PC-3 (cell line): Measurements from ENCODE around the gene BASP1. TPM values are rescaled to one million over a fixed set of nuclear protein-coding genes. Genes with fewer than 3 reads are reported as not detected.
A peak's percentile ranks its signal among the peaks of the same experiment; 100 is the strongest.
"Not testable (repeated sequence)": the region's sequence is repeated elsewhere in the genome, so short reads cannot be mapped to it uniquely, and the experiment has no call there.

Experiments used
- ATAC-seq: fragments of 200-7000 bp; cut with Tn5 transposase; 2 replicates; pipeline ENCODE4 v1.9.1; 2020; ENCODE audit warnings: mild to moderate bottlenecking, moderate library complexity
- BruUV-seq: library from RNA; stranded (reverse); fragments of 400-500 nt; replicated peaks from 2 replicates; lab custom pipeline; 2021; lab: Mats Ljungman, UMichigan
- CTCF ChIA-PET: fragments of 300-600 bp; sonication (Branson Sonifier 250); formaldehyde crosslinking; loops from one replicate; lab custom pipeline; 2022; ENCODE audit warnings: antibody characterized with exemption; lab: Charles Lee
- POLR2A ChIA-PET: fragments of 300-600 bp; sonication (Branson Sonifier 250); formaldehyde crosslinking; loops from one replicate; lab custom pipeline; 2022; ENCODE audit warnings: antibody characterized with exemption; ENCODE audit not compliant: unreplicated experiment; lab: Charles Lee
- DNase-seq: peaks from one replicate; pipeline ENCODE4 v3.0.0-alpha.2; 2015
- H2AFZ ChIP-seq: fragments of 300-600 bp; sonication (generic); 2 replicates; pipeline ENCODE4 v1.6.0; 2016; ENCODE audit warnings: antibody characterized with exemption, low read length
- H3F3A ChIP-seq: fragments of 300-600 bp; sonication (generic); one replicate; pipeline ENCODE4 v1.6.0; 2017; ENCODE audit warnings: antibody characterized with exemption, low read length, control low read depth, mild to moderate bottlenecking; ENCODE audit not compliant: unreplicated experiment
- H3K27ac ChIP-seq: fragments of 300-600 bp; sonication (generic); 2 replicates; pipeline ENCODE4 v1.5.1; 2016; ENCODE audit warnings: mild to moderate bottlenecking, low read length
- H3K27me3 ChIP-seq: fragments of 300-600 bp; sonication (generic); 2 replicates; pipeline ENCODE4 v1.6.1; 2016; ENCODE audit warnings: low read length, mixed read lengths
- H3K36me3 ChIP-seq: fragments of 300-600 bp; sonication (generic); 2 replicates; pipeline ENCODE4 v1.6.1; 2016; ENCODE audit warnings: low read depth, mixed run types, low read length, mixed read lengths
- H3K4me1 ChIP-seq: fragments of 300-600 bp; sonication (generic); 2 replicates; pipeline ENCODE4 v1.5.1; 2016; ENCODE audit warnings: low read length; ENCODE audit not compliant: insufficient read depth
- H3K4me2 ChIP-seq: fragments of 300-600 bp; sonication (generic); 2 replicates; pipeline ENCODE4 v1.6.0; 2016; ENCODE audit warnings: low read length
- H3K4me3 ChIP-seq: fragments of 300-600 bp; sonication (generic); 2 replicates; pipeline ENCODE4 v1.5.1; 2016; ENCODE audit warnings: mild to moderate bottlenecking, low read length, mixed read lengths
- H3K79me2 ChIP-seq: fragments of 300-600 bp; sonication (generic); 2 replicates; pipeline ENCODE4 v1.6.1; 2017; ENCODE audit warnings: low read length, mixed read lengths
- H3K9ac ChIP-seq: fragments of 300-600 bp; sonication (generic); 2 replicates; pipeline ENCODE4 v1.6.0; 2016; ENCODE audit warnings: mild to moderate bottlenecking, low read length
- H3K9me2 ChIP-seq: fragments of 300-600 bp; sonication (generic); replicated peaks from 2 replicates; pipeline ENCODE4 v1.6.1; 2016; ENCODE audit warnings: mixed run types, low read length, mixed read lengths
- H3K9me3 ChIP-seq: fragments of 300-600 bp; sonication (generic); 2 replicates; pipeline ENCODE4 v1.6.1; 2016; ENCODE audit warnings: low read length, mixed read lengths
- H4K20me1 ChIP-seq: fragments of 300-600 bp; sonication (generic); 2 replicates; pipeline ENCODE4 v1.6.1; 2016; ENCODE audit warnings: low read length, mixed read lengths
- EZH2 ChIP-seq: fragments of 300-600 bp; sonication (generic); IDR thresholded peaks from one replicate; pipeline ENCODE4 v1.6.1; 2017; ENCODE audit warnings: antibody characterized with exemption, mild to moderate bottlenecking, low read length; ENCODE audit not compliant: unreplicated experiment
- EZH2phosphoT487 ChIP-seq: fragments of 300-600 bp; sonication (generic); IDR thresholded peaks from 2 replicates; pipeline ENCODE4 v1.6.1; 2018; ENCODE audit warnings: mild to moderate bottlenecking, antibody characterized with exemption, low read length, borderline replicate concordance
- intact Hi-C: fragments of 100-400 bp; cut with micrococcal nuclease; formaldehyde crosslinking; loops from 2 replicates; pipeline ENCODE4 v1.9.0; 2023
- total RNA-seq: library from RNA; depleted of rRNA; stranded (reverse); fragments of >200 nt; gene quantifications from 2 replicates; pipeline ENCODE4 v1.2.3, GENCODE V29; 2014
- TF ChIP-seq, protein P1 (sequence below): fragments of 300-600 bp; sonication (generic); conservative IDR thresholded peaks from 2 replicates; pipeline ENCODE4 v1.5.1; 2017; ENCODE audit warnings: antibody characterized with exemption, low read depth, mild to moderate bottlenecking, low read length

BASP1 gene
- total RNA-seq, 1 experiment from 2014 or later = 169 TPM

DNA sequence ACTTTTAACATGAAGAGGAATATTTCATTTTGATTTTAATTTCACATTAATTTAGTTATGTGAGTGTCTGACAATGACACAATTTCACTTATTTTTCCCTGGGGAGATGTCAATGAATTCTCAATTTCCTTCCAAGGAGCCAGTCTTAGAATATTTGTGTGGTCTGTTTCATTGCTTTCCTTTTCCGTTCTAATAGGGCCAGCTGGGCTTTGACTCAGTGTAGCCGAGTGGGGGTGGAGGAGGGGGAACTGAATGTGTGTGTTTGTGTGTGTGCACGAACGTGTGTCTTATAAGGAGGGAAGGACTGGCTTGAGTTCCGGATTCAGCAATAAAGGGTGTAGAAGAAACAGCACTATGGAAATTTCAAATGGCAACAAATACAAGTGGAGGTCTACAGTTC lies 100.0 kb downstream of the BASP1 start:
- Histone ChIP-seq H4K20me1 (no peaks in the 10 kb centered on the region), H3K27ac (peak overlapping the region; percentile 29), H3K9me3 (no peaks in the 10 kb centered on the region), H2AFZ (no peak overlapping the region), H3K4me1 (peaks cover 41% of the 10 kb centered on the region), H3K79me2 (no peaks in the 10 kb centered on the region), H3K4me2 (peak overlapping the region; percentile 58), H3K36me3 (no peaks in the 10 kb centered on the region), H3K4me3 (peak overlapping the region; percentile 7; the same call in 1 of the 2 replicates), H3F3A (no peaks in the 10 kb centered on the region), H3K27me3 (no peaks in the 10 kb centered on the region), H3K9me2 (no peaks in the 10 kb centered on the region), H3K9ac (no peak overlapping the region)
- TF ChIP-seq, protein P1, sequence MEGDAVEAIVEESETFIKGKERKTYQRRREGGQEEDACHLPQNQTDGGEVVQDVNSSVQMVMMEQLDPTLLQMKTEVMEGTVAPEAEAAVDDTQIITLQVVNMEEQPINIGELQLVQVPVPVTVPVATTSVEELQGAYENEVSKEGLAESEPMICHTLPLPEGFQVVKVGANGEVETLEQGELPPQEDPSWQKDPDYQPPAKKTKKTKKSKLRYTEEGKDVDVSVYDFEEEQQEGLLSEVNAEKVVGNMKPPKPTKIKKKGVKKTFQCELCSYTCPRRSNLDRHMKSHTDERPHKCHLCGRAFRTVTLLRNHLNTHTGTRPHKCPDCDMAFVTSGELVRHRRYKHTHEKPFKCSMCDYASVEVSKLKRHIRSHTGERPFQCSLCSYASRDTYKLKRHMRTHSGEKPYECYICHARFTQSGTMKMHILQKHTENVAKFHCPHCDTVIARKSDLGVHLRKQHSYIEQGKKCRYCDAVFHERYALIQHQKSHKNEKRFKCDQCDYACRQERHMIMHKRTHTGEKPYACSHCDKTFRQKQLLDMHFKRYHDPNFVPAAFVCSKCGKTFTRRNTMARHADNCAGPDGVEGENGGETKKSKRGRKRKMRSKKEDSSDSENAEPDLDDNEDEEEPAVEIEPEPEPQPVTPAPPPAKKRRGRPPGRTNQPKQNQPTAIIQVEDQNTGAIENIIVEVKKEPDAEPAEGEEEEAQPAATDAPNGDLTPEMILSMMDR = no peak
- TF ChIP-seq EZH2phosphoT487 = no peak
- no peak for TF ChIP-seq EZH2
- BruUV-seq = no TSS peak
- intact Hi-C loops = no loop called here
- DNase-seq (no peak), ATAC-seq (no peak)
- POLR2A ChIA-PET = no interaction called here
- CTCF ChIA-PET = no interaction called here

DNA sequence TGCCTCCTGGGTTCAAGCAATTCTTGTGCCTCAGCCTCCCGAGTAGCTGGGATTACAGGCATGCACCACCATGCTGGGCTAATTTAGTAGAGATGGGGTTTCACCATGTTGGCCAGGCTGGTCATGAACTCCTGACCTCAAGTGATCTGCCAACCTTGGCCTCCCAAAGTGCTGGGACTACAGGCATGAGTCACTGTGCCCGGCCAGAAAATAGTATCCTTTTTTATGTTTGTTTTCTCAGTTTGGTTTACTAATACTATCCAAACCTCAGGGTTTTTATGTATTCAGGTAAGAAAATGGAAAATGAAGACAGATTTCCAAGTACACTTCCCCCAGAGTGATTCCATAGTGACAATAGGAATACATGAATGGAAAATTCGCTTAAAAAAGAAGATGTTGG lies 101.7 kb downstream of the BASP1 start:
- DNase-seq = peak; percentile 27
- ATAC-seq = peak; percentile 52
- H3K9me2 ChIP-seq, H3K36me3 ChIP-seq, H3K79me2 ChIP-seq, POLR2A ChIA-PET, H3K4me3 ChIP-seq, BruUV-seq, H3K27me3 ChIP-seq, H4K20me1 ChIP-seq, H3K27ac ChIP-seq, H3K9ac ChIP-seq, intact Hi-C loops, H2AFZ ChIP-seq, CTCF ChIA-PET, H3K9me3 ChIP-seq, H3F3A ChIP-seq: not testable (repeated sequence)
- H3K4me1 ChIP-seq = peaks cover 41% of the 10 kb centered on the region
- peak overlapping the region; percentile 8; the same call in 1 of the 2 replicates for H3K4me2 ChIP-seq

DNA sequence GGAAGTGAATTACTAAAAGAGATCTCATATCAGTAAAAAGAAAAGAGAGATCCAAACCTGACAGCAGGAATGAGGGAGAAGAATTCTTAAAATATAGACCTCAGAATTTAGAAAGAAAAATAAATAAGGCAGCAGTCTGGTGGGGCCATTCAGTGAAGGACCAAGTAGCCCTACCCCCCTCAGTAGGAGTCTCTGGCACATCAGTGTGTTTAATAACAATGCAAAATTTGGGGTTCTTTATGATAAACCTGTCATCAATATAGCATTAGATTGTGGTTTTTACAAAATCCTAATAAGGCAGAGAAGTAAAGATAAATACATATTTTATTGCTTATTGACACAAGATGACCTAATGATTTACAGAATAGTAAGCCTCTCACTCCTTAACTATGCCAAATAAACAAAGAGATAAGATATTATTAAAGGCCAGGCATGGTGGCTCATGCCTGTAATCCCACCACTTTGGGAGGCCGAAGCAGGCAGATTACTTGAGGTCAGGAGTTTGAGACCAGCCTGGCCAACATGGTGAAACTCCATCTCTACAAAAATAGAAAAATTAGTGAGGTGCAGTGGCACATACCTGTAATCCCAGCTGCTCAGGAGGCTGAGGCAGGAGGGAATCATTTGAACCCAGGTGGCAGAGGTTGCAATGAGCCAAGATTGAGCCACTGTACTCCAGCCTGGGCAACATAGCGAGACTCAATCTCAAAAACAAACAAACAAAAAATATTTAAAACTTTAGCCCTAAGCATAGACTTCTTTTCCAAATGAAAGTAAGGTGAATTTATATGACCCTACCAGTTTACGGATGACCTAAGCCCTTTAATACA lies 108.6 kb downstream of the BASP1 start:
- peak; percentile 46 for DNase-seq
- Histone ChIP-seq H3K4me3 (no peak overlapping the region), H4K20me1 (no peaks in the 10 kb centered on the region), H3K27me3 (no peaks in the 10 kb centered on the region), H3K9me3 (no peaks in the 10 kb centered on the region), H2AFZ (no peak overlapping the region), H3K27ac (no peak overlapping the region), H3K4me2 (no peak overlapping the region), H3K9ac (no peak overlapping the region), H3F3A (no peaks in the 10 kb centered on the region), H3K79me2 (no peaks in the 10 kb centered on the region), H3K36me3 (no peaks in the 10 kb centered on the region), H3K4me1 (peaks cover 11% of the 10 kb centered on the region), H3K9me2 (no peaks in the 10 kb centered on the region)
- TF ChIP-seq, protein P1 = no peak
- no peak for TF ChIP-seq EZH2
- ChIA-PET POLR2A (no interaction called here), CTCF (no interaction called here)
- peak; percentile 40; the same call in 1 of the 2 replicates for ATAC-seq
- intact Hi-C loops = no loop called here
- BruUV-seq = no TSS peak
